Uterus (tissue), 4 donors: ENCODE data around the gene NDUFS5. TPM values are rescaled to one million over a fixed set of nuclear protein-coding genes. Genes with fewer than 3 reads are reported as not detected.
A peak's percentile ranks its signal among the peaks of the same experiment; 100 is the strongest.

Experiments
- DNase-seq, 2 donors: peaks; one replicate each; pipeline ENCODE4 v3.0.0-alpha.2; 2019 to 2020
- H3K27ac ChIP-seq, 2 donors: fragments of 200-600 bp; sonication (generic); 1 replicate in 1 of 2; 2 replicates in 1 of 2; pipeline ENCODE4 v1.5.1; 2016 to 2018
- H3K27me3 ChIP-seq, 2 donors: fragments of 200-600 bp; sonication (generic); one replicate each; pipeline ENCODE4 v1.5.1; 2018 to 2019; ENCODE audit warnings: control low read depth in 1 of 2
- H3K36me3 ChIP-seq, 2 donors: fragments of 200-600 bp; sonication (generic); one replicate each; pipeline ENCODE4 v1.5.1; 2019; ENCODE audit warnings: control low read depth in 1 of 2
- H3K4me1 ChIP-seq, 2 donors: fragments of 200-600 bp; sonication (generic); one replicate each; pipeline ENCODE4 v1.5.1; 2018 to 2019; ENCODE audit warnings: control low read depth in 1 of 2
- H3K4me3 ChIP-seq, 2 donors: fragments of 200-600 bp; sonication (generic); 1 replicate in 1 of 2; 2 replicates in 1 of 2; pipeline ENCODE4 v1.5.1; 2018 to 2019; ENCODE audit warnings: mild to moderate bottlenecking in 1 of 2
- H3K9me3 ChIP-seq, 2 donors: fragments of 200-600 bp; sonication (generic); one replicate each; pipeline ENCODE4 v1.5.1; 2019; ENCODE audit warnings: control low read depth in 1 of 2
- CTCF ChIP-seq, 4 experiments: fragments of 200-600 bp in 2 of 4; fragments of 450-650 bp in 2 of 4; sonication (generic) in 2 of 4; IDR thresholded peaks; one replicate each; pipeline ENCODE4 v1.5.1; 2016 to 2019; ENCODE audit warnings: antibody characterized with exemption in 4 of 4, mild to moderate bottlenecking in 2 of 4, moderate library complexity in 1 of 4
- POLR2A ChIP-seq, 2 donors: fragments of 450-650 bp; IDR thresholded peaks; one replicate each; pipeline ENCODE4 v1.6.1; 2016; ENCODE audit warnings: antibody characterized with exemption in 2 of 2, mild to moderate bottlenecking in 1 of 2, moderate library complexity in 1 of 2
- intact Hi-C: fragments of 100-400 bp; cut with DNase I; formaldehyde crosslinking; loops from one replicate; pipeline ENCODE4 v1.15.1; 2023; ENCODE audit warnings: low total_unique reads
- total RNA-seq, 4 donors: library from RNA; depleted of rRNA in 3 of 4; stranded (reverse); fragments of >200 nt in 3 of 4; gene quantifications; one replicate each; pipeline versions ENCODE4 v1.1.0 to v1.2.4, GENCODE V29; 2014 to 2023
- donor health status: DM: yes; HTN: yes; CAD: no.

The NDUFS5 gene
- total RNA-seq, 4 donors from 2014 or later, result 122 to 659 (median 361) TPM

GRCh38 chr1:38997034-38997900 is 28.9 kb upstream of the NDUFS5 start:
- no peak for TF ChIP-seq POLR2A (IDR thresholded peaks at IDR 0.05)
- no peak for TF ChIP-seq CTCF (IDR thresholded peaks at IDR 0.05)
- no peaks in the 10 kb centered on the region for H3K9me3 ChIP-seq
- H3K4me1 ChIP-seq, result peaks cover 6 to 9% of the 10 kb centered on the region in 2 donors
- DNase-seq, result no peak
- no peak overlapping the region for H3K4me3 ChIP-seq
- intact Hi-C loops, result no loop called here
- H3K27me3 ChIP-seq, result no peaks in the 10 kb centered on the region
- H3K27ac ChIP-seq, result peak overlapping the region in 1 of 2 donors; percentile 38
- H3K36me3 ChIP-seq, result no peaks in the 10 kb centered on the region

- H3K4me1 ChIP-seq, result peaks cover 6 to 9% of the 10 kb centered on the region in 2 donors
- H3K36me3 ChIP-seq, result no peaks in the 10 kb centered on the region
- no peaks in the 10 kb centered on the region for H3K9me3 ChIP-seq
- intact Hi-C loops, result no loop called here
- DNase-seq, result no peak
- no peak overlapping the region for H3K4me3 ChIP-seq
- no peak overlapping the region for H3K27ac ChIP-seq
- TF ChIP-seq CTCF (IDR thresholded peaks at IDR 0.05) (no peak), POLR2A (IDR thresholded peaks at IDR 0.05) (no peak)
- no peaks in the 10 kb centered on the region for H3K27me3 ChIP-seq
Observed at GRCh38 chr1:38997901-38998190, 28.3 kb upstream of the NDUFS5 start.

GRCh38 chr1:39001516-39002421 is 24.4 kb upstream of the NDUFS5 start:
- Histone ChIP-seq H3K4me3 (no peak overlapping the region), H3K27me3 (no peaks in the 10 kb centered on the region), H3K27ac (no peak overlapping the region), H3K4me1 (peaks cover 6 to 9% of the 10 kb centered on the region in 2 donors), H3K36me3 (no peaks in the 10 kb centered on the region), H3K9me3 (no peaks in the 10 kb centered on the region)
- no peak for TF ChIP-seq POLR2A (IDR thresholded peaks at IDR 0.05)
- TF ChIP-seq CTCF (IDR thresholded peaks at IDR 0.05), result no peak
- no peak for DNase-seq
- intact Hi-C loops, result no loop called here

GRCh38 chr1:39003281-39003680 is 22.9 kb upstream of the NDUFS5 start:
- H3K27me3 ChIP-seq, result no peaks in the 10 kb centered on the region
- no peak overlapping the region for H3K27ac ChIP-seq
- DNase-seq, result no peak
- H3K4me3 ChIP-seq, result no peak overlapping the region
- H3K9me3 ChIP-seq, result no peaks in the 10 kb centered on the region
- TF ChIP-seq CTCF (IDR thresholded peaks at IDR 0.05), result no peak
- TF ChIP-seq POLR2A (IDR thresholded peaks at IDR 0.05), result no peak
- H3K4me1 ChIP-seq, result no peaks in the 10 kb centered on the region
- H3K36me3 ChIP-seq, result no peaks in the 10 kb centered on the region
- intact Hi-C loops, result no loop called here

GRCh38 chr1:39003794-39004193 is 22.4 kb upstream of the NDUFS5 start:
- Histone ChIP-seq H3K36me3 (no peaks in the 10 kb centered on the region), H3K4me3 (no peak overlapping the region), H3K9me3 (no peaks in the 10 kb centered on the region), H3K27me3 (no peaks in the 10 kb centered on the region), H3K27ac (no peak overlapping the region), H3K4me1 (no peaks in the 10 kb centered on the region)
- intact Hi-C loops, result no loop called here
- no peak for DNase-seq
- TF ChIP-seq CTCF (IDR thresholded peaks at IDR 0.05), result no peak
- TF ChIP-seq POLR2A (IDR thresholded peaks at IDR 0.05), result no peak
